NCI-H226 (cell line): Measurements from ENCODE around the gene ARID1B.

Experiments used
- DNase-seq: peaks from one replicate; pipeline ENCODE4 v3.0.0-alpha.2; 2015

Gene ARID1B

GRCh38 chr6:156946370-156946936 lies 169.3 kb downstream of the ARID1B start:
- DNase-seq: no peak

DNA sequence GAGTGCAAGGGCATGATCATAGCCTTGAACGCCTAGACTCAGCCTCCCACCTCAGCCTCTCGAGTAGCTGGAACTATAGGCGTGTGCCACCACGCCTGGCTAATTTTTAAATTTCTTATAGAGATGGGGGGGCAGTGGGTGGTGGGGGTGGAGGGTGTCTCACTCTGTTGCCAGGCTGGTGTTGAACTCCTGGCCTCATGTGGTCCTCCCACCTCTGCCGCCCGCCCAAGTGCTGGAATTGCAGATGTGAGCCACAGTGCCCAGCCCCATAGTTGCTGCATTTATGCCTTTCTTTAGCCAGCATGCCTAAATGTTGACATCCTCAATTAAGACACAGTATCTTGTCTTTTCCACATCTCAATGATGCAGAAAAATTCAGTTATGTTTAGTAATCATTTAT lies 171.1 kb downstream of the ARID1B start:
- no peak for DNase-seq

DNA sequence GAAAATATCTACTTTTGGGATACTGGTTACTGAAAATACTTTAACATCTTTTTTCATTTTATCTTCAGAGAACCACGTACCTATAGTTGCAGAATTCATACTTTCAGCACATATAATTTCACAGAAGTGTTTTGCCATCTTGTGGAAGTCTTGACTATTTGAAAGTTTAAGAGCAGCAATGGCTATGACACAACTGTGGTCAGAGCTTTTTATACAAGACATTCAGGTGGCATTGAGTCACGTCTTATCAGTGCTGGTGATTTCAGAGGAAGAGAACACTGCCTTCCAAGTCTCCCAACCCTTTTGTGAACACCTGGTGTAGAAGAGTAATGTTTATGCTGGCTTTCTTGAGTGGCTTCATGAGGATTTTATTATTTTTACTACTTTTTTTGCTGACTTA lies 171.6 kb downstream of the ARID1B start:
- peak; percentile 81 for DNase-seq

GRCh38 chr6:156949376-156949775 lies 172.2 kb downstream of the ARID1B start:
- peak; percentile 93 for DNase-seq

GRCh38 chr6:156950084-156950483 lies 172.9 kb downstream of the ARID1B start:
- DNase-seq: no peak

GRCh38 chr6:156950531-156950930 lies 173.4 kb downstream of the ARID1B start:
- no peak for DNase-seq

GRCh38 chr6:156952401-156952800 lies 175.2 kb downstream of the ARID1B start:
- DNase-seq: no peak

DNA sequence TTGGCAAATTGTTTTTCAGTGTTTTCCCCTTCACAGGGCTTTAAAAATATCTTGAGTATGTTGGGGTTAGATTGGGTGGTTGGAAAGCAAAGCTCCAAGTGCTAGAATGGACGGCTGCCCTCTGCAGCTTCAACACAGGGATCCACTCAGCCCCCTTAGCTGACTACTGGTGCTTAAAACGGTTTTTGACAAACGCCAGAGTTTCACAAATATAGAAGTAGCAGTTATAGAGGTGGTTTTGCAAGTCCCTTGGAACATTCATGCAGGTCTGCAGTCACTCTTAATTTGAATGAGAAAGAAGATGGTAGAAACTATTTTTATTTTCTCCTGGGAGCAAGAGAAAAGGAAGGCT lies 175.9 kb downstream of the ARID1B start:
- no peak for DNase-seq

DNA sequence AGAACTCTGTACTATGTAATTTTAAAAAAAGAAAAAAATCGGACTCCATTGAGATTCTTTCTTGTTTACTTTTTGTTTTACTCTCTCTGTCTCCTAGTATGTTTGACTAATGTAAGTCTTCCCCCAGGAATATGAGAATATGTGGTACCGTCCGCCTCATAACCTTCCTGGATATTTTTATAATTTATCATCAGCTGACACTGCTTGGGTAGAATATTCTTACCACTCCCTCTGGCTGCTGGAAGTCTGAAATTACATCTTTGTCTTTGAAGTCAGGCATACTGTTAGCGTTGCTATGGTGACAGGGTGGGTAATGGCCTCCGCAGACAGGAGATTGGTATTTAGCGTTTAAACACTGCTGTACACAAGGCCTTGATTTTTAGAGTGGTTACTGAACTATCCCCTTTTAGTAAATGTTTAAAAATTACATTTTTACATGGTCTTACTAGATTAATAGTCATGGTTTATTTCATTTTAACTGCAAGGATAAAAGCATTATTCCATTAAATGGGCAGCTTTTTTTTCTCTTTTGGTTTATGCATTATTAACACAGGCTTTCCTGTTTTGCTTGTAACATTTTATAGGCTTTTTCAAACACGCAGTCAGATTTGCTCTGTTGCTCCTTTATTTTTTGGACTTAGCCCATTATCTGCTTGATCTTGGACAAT lies 176.4 kb downstream of the ARID1B start:
- DNase-seq: peak; percentile 96

DNA sequence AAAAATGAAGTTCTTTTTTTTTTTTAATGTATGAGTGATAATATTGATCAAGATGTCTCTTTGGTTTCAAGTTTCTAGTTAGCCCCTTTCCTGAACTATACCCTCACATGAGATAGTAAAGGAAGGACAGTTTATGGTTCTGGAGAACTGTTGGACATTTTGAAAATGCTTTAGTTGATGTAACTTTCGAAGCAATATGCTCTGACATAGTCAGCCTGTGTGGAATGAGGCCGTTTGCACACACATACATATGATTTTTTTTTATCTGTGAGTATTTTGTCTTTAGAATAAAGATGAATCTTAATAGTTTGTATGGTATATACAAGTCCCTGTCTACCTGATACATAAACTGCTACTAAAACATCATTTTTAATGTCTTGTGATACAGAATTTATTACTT lies 177.0 kb downstream of the ARID1B start:
- DNase-seq: no peak

- DNase-seq: no peak
Measured at GRCh38 chr6:156954816-156955215, 177.6 kb downstream of the ARID1B start.

DNA sequence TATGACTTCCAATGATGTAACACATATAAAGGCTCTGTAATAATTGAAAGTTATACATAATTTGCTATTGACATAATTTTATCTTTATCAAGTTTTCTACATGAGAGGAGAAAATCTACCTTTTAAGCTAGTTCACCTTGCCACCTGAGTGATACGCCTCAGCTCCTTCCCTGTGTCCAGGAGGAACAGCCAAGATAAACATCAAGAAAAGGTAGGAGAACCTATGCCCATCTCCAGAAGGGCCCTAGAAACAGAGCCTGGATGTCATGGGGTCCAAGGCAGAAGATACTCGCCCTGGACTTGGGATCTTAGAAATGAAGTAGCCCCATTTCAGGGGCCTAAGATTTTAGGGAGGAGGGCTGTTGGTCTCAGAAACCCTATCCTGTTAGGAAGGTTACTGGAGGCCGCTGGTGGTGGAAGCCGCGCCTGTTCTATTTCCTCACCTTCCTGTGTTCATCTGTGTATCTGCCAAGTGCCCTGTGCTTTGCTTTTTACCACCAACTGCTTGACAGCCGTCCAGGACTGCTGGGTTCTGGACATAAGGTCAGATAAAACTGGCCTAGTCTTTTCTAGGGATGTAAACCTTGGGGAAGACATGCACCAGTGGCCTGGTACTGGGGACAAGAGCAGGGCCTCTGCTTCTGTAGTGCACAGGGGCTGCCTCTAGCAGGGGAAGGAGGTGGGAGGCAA lies 178.5 kb downstream of the ARID1B start:
- peak; percentile 74 for DNase-seq

GRCh38 chr6:156956286-156956685 lies 179.1 kb downstream of the ARID1B start:
- no peak for DNase-seq

- DNase-seq: no peak
Measured at GRCh38 chr6:156957931-156958547, 180.9 kb downstream of the ARID1B start.

GRCh38 chr6:156960525-156960924 lies 183.3 kb downstream of the ARID1B start:
- DNase-seq: no peak

GRCh38 chr6:156961282-156961892 lies 184.2 kb downstream of the ARID1B start:
- no peak for DNase-seq

DNA sequence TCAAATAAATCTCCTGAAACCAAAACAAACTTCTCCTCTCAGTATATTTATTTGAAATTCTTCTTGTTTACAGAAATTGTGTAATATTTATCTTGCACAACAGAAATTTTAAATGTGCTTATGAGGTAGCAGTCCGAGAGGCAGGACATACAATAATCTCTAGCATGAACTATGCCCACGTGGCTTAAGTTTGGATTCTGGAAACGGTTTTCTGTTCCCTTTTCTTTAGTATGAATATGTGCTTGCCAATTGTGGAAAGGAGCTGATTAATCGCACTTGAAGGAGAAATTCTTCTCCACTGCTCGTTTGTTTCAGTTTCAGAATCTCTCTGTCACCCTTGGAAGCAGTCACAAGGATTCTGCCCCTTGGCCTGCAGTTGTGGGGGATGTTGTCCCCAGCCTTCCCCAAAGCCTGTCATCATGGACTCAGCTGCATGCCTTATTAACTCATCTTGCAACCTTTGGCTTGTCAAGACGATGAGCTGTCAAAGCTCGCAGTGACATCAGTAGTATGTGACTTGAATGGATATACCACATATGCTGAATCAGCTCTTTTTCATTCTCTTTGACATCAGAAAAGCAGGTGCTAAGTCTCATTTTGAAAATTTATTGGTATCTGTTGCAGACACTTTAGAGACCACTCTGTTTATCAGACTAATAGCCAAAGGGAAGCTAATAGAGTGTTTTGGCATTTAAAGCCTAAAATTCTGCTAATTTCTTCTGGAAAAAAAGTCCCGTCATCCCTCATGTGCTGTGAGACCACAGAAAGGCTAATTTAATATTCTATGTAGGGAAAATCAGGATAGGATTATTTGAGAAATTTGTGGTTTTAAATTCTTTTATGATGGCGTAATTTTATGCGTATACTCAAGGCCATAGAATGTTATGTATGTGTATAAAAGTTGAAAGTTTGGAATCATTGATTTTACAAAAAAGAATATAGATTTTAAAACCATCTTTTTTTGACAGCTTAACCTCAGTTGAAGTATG lies 186.8 kb downstream of the ARID1B start:
- DNase-seq: no peak

GRCh38 chr6:156967852-156968251 lies 190.7 kb downstream of the ARID1B start:
- DNase-seq: no peak

DNA sequence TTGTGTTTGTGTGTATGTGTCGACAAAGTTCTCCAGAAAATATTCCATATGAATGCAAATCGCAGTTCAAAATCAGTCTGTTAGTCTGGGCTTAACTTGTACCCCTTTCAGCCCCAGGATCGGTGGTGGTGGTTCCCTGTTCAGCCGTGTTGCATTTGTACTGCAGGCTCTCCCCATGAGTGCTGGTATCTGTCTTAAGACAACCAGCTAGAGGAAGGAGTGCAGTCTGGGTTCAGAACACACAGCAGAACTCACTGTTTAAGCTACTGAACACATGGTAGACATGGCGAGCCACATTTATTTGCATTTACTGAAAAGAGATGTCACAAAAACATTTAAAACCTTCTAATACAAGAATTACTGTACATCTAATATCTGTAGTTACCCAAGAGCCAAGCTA lies 192.1 kb downstream of the ARID1B start:
- DNase-seq: no peak

DNA sequence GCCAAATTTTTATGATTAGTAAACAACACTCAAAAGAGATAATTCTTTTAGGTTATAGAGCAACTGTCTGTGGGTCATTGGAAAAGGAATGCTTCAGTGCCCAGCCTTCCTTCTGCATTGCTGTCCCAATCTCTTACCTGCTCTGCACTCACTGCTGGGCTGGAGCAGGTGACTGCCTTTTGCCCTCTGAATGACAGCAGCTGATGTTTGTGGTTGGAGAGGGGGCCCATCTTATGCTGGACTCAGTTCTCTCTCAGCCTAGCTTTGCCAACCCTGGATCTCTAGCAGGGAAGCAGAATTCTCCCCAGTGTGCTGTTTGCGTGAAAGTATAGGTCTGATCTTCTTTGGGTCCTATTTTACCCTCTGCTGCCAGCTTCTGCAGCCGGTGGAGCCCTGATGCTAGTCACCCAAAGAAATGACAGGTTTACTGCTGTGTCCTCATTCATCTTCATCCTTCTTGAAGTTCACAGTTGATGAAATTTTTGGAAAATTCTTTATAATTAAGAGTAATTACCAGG lies 193.5 kb downstream of the ARID1B start:
- no peak for DNase-seq

- DNase-seq: peak; percentile 49
Measured at GRCh38 chr6:156971153-156971885, 194.1 kb downstream of the ARID1B start.
